GM12801 (cell line): ENCODE measurements around the gene VEZF1.

Source experiments
- TF ChIP-seq, protein P1 (sequence below): IDR thresholded peaks from one replicate; pipeline ENCODE4 v1.5.1; 2011; ENCODE audit warnings: control low read depth; ENCODE audit not compliant: insufficient read length; ENCODE audit errors: extremely low read depth

VEZF1 gene

DNA sequence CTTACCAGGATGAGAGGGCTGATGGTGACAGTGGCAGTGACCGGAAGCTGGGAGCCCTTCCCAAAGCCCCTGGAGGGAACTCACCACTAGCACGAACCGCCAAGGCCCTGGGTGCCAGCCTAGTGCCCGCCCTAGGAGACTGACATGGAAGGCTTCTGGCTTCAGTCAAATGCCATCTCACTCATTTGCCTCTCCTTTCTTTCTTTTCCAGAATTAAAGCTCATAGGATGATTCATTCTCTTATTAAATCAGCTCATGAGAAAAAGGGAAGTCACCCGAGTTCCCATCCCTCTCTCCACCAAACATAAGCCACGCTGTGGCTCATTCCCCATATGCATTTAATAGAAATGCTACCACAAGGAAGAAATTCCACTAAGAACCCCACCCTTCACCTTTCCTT is 44.9 kb downstream of the VEZF1 start:
- TF ChIP-seq, protein P1, sequence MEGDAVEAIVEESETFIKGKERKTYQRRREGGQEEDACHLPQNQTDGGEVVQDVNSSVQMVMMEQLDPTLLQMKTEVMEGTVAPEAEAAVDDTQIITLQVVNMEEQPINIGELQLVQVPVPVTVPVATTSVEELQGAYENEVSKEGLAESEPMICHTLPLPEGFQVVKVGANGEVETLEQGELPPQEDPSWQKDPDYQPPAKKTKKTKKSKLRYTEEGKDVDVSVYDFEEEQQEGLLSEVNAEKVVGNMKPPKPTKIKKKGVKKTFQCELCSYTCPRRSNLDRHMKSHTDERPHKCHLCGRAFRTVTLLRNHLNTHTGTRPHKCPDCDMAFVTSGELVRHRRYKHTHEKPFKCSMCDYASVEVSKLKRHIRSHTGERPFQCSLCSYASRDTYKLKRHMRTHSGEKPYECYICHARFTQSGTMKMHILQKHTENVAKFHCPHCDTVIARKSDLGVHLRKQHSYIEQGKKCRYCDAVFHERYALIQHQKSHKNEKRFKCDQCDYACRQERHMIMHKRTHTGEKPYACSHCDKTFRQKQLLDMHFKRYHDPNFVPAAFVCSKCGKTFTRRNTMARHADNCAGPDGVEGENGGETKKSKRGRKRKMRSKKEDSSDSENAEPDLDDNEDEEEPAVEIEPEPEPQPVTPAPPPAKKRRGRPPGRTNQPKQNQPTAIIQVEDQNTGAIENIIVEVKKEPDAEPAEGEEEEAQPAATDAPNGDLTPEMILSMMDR = no peak

DNA sequence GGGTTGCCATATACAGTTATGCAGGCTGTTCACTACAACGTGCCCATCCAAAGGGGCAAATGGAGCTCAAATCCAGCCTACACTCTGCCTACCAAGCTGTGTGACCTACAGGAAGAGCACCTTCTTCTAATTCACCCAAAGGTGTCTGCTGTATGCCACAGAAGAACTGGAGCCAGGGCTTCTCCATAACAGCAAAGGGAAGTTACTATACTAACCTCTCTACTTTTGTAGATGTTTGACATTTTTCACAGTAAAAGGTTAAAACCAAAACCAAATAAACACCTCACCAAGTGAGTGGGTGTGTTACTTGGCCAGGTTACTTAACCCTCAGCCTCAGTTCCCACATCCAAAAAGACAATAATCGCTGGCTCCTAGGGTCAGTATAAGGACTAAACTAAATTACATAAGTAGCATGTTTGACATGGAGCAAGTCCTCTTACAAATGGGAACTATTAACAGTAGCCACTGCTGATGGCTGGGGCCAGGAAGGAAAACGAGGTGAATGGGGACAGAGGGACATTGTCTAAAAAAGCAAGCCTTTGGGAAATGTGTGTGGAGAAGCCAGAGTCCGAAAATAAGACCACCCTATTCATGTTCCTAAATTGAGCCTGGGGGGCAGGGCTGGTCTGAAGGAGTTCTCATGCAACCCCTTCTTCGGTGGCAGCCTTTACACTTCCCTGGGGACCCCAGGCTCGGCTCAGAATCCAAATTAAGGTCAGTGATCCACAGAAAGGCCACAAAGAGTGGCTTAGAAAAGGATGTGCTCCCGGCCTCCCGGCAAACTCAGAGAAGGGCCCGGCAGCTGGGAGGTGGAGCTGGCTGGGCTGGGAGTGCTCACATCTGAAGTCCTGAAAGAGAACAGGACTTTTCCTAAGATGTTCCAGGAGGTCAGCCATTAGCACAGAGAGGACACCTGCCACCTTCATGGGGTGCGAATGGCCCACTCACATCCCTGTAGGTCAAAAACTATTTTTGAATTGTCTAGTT is 46.4 kb downstream of the VEZF1 start:
- TF ChIP-seq, protein P1 = no peak

DNA sequence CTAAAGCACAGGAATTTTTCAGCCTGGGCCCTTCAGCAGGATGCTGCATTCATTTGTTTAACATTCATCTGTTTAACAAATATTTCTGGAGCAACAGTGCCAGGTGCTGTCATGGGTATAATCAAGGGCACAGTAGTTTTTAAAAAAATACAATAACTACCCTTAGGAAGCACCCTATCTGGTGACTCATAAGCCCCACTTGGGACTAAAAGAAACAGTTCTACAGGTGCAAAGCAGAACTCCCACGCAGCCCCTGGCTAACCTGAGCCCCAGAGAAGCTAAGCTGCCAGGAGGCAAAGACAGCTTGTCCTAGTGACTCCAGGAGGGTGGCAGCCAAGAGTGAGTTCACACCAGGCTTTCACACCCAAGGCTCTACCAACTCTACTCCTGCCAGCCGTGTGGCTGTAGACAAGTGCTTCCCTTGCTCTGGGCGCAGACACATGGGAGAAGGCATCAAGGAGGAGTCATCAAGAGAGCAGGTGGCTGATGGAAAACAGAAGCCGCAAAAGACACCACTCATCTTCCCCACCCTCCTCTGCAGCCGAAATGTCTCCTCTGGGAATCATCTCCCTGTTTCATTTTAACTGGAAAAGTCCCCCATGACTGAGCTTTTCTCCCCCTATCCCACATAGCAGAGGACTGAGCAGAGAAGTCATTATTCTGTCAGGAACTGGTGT is 47.3 kb downstream of the VEZF1 start:
- TF ChIP-seq, protein P1 = no peak

DNA sequence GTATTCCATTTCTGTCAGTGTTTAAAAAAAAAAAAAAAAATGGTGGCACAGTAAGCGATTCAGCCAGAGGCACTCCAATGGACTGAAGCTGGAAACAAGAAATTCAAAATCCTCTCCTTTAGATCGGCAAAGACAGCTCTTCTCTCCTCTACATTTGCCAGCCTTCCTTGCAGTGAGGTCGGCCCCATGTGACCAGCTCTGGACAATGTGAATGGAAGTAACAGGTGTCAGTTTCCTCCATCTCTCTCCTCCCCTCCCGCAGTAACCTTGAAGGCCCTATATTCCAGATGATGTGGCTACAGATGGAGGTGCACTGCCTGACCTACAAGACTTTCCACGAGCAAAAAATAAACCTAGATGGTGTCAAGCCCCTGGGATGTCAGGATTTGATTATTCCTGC is 47.8 kb downstream of the VEZF1 start:
- TF ChIP-seq, protein P1 = no peak

DNA sequence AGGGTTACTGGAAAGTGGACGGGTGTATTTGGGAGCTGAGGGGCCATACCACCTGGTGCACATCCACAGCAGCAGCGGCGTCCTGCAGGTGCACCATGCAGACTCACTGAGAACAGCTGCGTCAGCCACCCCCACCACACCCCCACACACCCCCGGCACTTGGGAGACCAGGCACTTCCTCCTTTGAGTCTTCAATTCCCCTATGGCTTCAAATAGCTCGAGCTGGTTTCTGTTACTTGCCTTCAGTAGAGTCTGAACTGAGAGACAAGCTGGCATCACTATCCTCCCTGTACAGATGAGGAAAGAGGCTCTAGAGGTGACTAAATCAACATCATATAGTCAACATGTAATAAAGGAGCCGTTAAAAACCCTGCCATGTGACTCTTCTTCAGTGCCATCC is 48.3 kb downstream of the VEZF1 start:
- TF ChIP-seq, protein P1 = no peak

DNA sequence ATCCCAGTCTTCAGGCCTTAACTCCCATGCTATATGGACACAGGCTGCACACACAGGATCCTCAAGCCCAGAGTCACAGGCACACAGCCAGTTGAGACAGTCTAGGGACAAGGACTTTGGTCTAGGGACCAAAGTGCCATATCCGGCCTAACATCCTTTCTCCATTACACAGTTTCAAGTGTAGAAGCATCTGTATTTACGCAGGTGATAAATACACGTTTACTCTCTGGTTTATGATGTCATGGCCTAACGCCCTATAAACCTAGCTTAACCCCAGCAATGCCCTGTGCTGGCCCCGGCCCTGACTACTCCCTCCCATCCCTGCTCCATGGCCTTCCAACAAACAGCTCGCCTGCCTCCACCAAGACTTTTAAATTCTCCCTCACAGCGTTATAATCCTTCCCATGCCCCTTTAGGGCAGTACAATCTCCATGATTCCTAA is 50.0 kb downstream of the VEZF1 start:
- TF ChIP-seq, protein P1 = no peak

DNA sequence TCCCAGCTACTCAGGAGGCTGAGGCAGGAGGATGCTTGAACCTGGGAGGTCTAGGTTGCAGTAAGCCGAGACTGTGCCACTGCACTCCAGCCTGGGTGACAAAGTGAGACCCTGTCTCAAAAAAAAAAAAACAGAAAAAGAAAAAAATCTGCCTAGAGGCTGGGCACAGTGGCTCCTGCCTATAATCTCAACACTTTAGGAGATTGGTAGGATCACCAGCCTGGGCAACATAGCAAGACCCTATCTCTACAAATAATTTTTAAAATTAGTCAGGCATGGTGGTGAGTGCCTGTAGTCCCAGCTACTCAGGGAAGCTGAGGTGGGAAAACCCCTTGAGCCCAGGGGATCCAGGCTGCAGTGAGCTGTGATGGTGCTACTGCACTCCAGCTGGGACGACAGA is 50.6 kb downstream of the VEZF1 start:
- TF ChIP-seq, protein P1 = no peak
